GM18907 (cell line): ENCODE data around the gene KLF14.
"Not testable (repeated sequence)": the region's sequence is repeated elsewhere in the genome, so short reads cannot be mapped to it uniquely, and the experiment has no call there.

ENCODE experiments used
- ATAC-seq: cut with Tn5 transposase; IDR thresholded peaks from one replicate; pipeline ENCODE4 v1.9.1; 2021; ENCODE audit warnings: mild to moderate bottlenecking, moderate library complexity; ENCODE audit not compliant: unreplicated experiment

Gene KLF14

GRCh38 chr7:130733931-130734814, at the start of gene KLF14:
TSS of gene KLF14 (minus strand) at chr7:130734207. CDS start at chr7:130734033, 174 bp downstream.
- no peak for ATAC-seq

GRCh38 chr7:130781346-130781745, 47.3 kb upstream of the KLF14 start:
- ATAC-seq: no peak

- no peak for ATAC-seq
These were observed 43.4 kb upstream of the KLF14 start for GRCh38 chr7:130777426-130777825.

GRCh38 chr7:130772456-130772855, 38.4 kb upstream of the KLF14 start:
- not testable (repeated sequence) for ATAC-seq

- ATAC-seq: no peak
These were observed 34.8 kb upstream of the KLF14 start for GRCh38 chr7:130768854-130769253.

- not testable (repeated sequence) for ATAC-seq
These were observed 30.6 kb upstream of the KLF14 start for GRCh38 chr7:130764569-130764968.

GRCh38 chr7:130758429-130759056, 24.5 kb upstream of the KLF14 start:
- no peak for ATAC-seq

- ATAC-seq: no peak
These were observed 22.3 kb upstream of the KLF14 start for GRCh38 chr7:130756316-130756715.

GRCh38 chr7:130752424-130752823, 18.4 kb upstream of the KLF14 start:
- no peak for ATAC-seq

GRCh38 chr7:130750755-130751154, 16.7 kb upstream of the KLF14 start:
- ATAC-seq: no peak

GRCh38 chr7:130748531-130749389, 14.8 kb upstream of the KLF14 start:
- ATAC-seq: no peak

- ATAC-seq: no peak
These were observed 7.5 kb upstream of the KLF14 start for GRCh38 chr7:130741331-130741995.

GRCh38 chr7:130740606-130741005, 6.6 kb upstream of the KLF14 start:
- ATAC-seq: no peak

GRCh38 chr7:130736298-130736900, 2.4 kb upstream of the KLF14 start:
- ATAC-seq: no peak

GRCh38 chr7:130734815-130735716, 1.1 kb upstream of the KLF14 start:
- ATAC-seq: no peak

GRCh38 chr7:130732980-130733930, 752 bp downstream of the KLF14 start:
- no peak for ATAC-seq

GRCh38 chr7:130723784-130724183, 10.2 kb downstream of the KLF14 start:
- no peak for ATAC-seq
